EH (cell line): ENCODE data around the gene PODXL2.
"Not testable (repeated sequence)": the region's sequence is repeated elsewhere in the genome, so short reads cannot be mapped to it uniquely, and the experiment has no call there.

Experiments used
- DNase-seq: peaks from one replicate; pipeline ENCODE4 v3.0.0-alpha.2; 2015; ENCODE audit warnings: low read depth

Gene PODXL2

GRCh38 chr3:127605547-127605946 is 23.4 kb upstream of the PODXL2 start:
- DNase-seq, result not testable (repeated sequence)

DNA sequence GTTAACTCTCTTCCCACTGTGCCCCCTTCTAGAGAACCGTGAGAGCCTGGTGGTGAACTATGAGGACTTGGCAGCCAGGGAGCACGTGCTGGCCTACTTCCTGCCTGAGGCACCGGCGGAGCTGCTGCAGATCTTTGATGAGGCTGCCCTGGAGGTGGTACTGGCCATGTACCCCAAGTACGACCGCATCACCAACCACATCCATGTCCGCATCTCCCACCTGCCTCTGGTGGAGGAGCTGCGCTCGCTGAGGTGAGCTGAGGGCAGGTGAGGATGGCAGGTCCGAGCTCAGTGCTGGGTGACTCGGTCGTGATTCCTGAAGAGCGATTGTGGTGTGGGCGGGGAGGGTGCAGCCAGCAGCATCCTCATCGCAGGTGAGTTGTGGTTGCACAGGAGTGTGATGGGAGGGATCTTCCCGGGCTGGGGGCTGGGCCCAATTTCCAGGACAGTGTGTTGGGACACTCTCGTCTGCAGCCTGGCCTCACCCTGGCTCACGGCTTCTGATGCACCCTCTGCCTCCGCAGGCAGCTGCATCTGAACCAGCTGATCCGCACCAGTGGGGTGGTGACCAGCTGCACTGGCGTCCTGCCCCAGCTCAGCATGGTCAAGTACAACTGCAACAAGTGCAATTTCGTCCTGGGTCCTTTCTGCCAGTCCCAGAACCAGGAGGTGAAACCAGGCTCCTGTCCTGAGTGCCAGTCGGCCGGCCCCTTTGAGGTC is 22.7 kb upstream of the PODXL2 start:
- DNase-seq, result no peak

DNA sequence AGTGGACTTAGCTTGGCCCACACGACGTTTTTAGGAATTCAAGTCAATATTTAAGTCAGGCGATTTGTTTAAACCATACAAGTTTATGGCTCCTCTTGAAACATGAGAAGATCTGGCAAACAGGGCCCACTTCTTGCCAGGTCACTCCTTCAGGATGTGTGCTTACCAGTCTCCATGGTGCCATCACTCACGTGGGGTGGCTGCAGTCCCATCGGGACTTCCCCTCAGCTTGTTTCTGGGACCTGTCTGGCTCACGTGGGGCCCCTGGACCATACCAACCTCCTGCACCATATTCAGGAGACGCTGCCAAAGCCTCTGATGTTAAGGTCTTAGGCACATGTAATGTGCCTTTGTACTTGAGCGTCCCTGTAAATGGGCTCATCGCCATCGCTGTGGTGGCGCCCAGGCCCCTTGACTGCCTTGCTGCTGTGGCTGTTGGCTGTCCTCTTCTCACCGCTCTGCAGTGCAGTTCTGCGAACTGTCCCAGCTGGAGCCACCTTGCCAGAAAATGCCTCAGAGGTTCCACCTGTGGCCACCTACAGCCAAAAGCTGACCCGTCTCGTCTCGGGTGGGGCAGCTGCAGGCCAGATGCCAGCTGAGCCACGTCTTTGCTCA is 21.9 kb upstream of the PODXL2 start:
- DNase-seq, result no peak

DNA sequence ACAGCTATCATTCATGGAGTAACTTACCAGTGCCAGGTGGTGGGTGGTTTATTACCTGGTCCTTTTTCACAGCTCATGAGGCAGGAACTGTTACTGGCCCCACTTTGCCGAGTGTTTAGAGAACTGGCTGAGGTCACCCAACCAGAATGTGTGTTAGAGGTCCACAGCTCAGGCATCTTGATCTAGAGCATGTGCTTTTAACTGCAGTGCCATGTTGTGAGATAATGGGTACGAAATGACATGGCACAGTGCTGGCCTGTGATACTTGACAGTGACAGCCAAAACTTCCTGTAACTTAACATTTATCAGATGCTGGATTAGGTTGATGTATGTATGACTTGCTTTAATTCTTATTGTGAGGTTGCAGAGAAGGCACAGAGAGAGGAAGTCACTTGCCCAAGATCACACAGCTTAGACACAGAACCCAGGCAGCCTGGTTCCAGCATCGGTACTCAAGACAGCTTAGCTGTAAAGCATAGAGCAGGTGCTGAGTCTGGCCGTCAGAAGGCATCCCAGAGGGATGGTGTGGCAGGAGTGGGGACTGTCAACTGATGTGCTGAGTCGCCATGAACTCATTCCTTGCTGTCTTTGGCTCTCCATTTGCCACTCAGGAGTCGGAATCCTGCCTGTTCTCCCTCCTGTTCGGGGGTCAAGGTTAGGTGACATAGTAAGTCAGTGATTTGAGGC is 21.2 kb upstream of the PODXL2 start:
- DNase-seq, result no peak

DNA sequence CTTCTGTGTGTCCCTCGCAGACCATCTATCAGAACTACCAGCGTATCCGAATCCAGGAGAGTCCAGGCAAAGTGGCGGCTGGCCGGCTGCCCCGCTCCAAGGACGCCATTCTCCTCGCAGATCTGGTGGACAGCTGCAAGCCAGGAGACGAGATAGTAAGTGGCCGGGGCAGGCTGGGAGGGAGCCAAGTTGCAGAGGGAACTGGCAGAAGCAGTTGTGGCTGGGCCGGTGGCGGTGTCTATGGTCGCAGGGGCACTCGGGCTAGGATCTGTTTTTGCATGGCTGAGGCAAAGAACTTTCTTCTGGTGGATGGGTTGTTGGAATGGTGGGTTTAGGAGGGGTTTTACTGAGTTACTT is 20.6 kb upstream of the PODXL2 start:
- DNase-seq, result no peak

DNA sequence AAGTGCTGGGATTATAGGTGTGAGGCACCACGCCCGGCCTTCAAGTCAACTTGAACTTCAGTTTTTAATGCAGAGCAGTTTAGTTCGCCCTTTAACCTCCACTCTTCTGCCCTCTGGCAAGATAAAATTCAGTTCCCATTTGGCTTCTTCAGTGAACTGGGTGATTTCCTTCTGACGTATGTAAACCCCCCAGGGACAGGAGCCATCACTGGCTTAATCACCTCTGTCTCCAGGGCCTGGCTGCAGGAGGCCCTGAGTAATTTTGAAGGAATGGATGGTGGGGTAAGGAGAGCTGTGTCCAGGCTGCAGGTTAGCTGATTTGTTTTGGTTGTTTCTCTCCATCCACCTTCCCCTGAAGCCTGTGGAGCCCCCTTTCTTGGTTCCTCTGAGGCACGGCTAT is 18.9 kb upstream of the PODXL2 start:
- DNase-seq, result peak; percentile 63

DNA sequence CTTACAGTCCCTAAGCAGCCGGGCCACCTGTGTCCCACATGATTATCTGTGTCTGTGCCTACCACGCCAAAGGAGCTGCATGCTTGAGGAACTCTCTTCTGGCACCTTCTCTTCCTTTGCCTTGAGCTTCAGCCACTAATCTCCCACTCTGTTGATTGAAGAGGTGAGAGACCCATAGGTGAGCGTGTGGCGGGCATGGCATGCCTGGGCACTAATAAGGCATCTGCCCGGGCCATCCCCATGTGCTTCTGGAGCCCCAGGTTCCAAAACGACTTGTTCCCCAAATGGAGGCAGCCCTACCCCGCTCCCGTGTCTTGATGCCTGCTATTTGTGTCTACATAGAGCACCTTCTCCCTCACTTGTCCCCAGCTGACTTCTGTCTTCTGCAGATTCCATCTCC is 17.7 kb upstream of the PODXL2 start:
- DNase-seq, result no peak

DNA sequence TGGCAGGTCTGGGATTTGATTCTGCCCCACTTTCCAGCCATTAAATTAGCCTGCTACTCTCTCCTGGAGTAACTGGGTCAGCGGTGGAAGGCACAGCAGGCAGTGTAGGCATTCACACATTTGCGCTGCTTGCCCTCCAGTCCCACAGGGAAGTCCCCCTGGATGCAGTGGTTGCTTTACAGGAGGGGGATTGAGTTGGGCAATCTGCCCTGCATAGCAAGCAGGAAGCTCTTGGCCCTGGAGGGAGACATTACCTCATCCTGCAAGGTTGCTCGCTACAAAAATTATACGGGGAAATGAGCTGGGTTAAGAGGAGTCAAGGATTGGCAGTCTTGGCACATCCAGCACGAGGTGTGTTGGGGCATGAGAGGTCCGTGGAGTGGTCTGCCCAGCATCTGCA is 16.0 kb upstream of the PODXL2 start:
- DNase-seq, result no peak

DNA sequence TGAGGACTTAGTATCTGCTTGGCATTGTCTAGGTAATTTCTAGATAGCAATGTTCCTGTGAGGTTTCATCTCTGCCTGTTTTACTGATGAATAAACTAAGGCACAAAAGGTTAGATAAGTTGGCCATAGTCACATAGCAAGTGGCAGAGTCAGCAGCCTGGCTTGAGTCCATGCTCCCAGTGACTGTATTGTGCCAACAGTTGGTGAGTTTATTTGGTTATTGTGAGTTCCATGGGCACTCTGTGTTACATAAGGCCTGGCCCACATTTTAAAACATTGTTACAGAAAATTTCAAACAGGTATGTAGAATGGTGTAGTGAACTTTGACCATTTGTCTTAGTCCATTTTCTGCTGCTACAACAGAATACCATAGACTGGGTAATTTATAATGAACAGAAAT is 15.6 kb upstream of the PODXL2 start:
- peak; percentile 41 for DNase-seq

DNA sequence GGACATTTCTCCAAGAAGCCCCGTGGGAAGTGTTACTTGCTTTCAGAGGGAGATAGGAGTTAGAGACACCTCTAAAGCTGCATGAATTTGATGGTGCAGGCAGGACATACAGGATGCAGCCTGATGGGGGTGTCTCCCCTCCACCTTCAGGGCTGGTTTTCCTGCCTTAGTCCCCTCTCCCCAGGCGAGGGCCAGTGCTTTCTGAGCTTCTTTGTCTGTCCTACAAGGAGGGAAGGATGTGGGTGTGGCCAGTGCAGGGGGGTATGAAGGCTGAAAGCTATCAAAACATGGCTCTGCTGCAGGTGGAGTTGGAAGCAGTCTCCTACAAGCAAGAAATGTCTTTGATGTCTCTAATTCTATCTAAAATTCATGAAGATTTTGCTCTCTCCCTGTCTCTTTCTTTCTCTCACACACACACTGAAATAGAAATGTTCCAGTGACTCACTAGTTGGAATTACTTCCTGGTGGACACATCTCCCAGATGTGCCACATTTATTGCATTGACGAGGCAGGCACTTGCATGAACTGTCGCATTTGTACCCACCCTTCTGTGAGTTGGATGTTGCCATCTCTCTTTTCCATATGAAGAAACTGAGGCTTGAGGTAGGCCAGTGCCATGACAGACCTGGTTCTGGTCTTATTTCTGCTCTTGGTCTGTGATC is 13.9 kb upstream of the PODXL2 start:
- peak; percentile 60 for DNase-seq

DNA sequence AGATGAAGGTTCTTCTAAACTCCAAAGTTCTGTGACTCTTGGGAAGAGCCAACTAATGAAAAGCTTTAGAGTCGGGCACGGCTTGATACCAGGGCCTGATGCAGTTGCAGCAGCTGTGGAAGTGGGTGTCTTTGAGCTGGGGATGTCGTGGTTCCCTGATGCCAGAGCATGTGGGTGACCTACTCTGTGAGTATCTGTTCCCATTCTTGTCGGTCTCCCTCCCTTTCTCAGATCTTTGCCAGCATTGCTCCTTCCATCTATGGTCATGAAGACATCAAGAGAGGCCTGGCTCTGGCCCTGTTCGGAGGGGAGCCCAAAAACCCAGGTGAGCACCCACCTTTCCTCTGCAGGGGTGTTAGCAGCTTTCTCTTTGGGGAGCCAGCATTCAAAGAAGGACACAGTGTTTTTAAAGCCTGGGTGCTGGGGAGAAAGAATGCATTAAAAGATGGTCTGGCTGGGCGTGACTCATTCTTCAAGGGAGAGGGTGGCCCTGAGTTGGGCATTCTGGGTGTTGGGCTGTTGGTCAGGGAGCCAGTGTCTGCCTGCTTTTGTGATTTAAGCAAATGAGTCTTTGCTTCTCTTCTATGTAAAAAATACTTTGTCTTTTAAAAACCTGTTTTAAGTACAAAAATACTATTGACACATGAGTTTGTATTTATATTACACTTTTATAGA is 13.2 kb upstream of the PODXL2 start:
- peak; percentile 67 for DNase-seq

- DNase-seq, result no peak
Observed at GRCh38 chr3:127616836-127617605, 12.0 kb upstream of the PODXL2 start.

DNA sequence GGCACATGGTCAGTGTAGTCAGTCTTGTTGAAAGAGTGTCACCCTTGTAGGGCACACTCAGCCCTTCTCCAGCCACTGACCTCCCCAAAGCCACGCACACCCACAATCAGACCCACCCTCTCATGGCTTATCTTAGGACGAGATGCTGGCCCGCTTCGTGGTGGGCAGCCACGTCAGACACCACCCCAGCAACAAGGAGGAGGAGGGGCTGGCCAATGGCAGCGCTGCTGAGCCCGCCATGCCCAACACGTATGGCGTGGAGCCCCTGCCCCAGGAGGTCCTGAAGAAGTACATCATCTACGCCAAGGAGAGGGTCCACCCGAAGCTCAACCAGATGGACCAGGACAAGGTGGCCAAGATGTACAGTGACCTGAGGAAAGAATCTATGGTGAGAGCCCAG is 10.1 kb upstream of the PODXL2 start:
- no peak for DNase-seq

- DNase-seq, result no peak
Observed at GRCh38 chr3:127620637-127621375, 8.2 kb upstream of the PODXL2 start.

DNA sequence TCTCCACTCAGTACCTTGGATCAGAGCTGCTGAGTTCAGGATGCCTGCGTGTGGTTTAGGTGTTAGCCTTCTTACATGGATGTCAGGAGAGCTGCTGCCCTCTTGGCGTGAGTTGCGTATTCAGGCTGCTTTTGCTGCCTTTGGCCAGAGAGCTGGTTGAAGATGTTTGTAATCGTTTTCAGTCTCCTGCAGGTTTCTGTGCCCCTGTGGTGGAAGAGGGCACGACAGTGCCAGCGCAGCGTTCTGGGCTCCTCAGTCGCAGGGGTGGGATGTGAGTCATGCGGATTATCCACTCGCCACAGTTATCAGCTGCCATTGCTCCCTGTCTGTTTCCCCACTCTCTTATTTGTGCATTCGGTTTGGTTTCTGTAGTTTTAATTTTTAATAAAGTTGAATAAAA is 7.0 kb upstream of the PODXL2 start:
- DNase-seq, result no peak

GRCh38 chr3:127622772-127623576 is 6.0 kb upstream of the PODXL2 start:
- no peak for DNase-seq

- no peak for DNase-seq
Observed at GRCh38 chr3:127624063-127624462, 4.9 kb upstream of the PODXL2 start.

DNA sequence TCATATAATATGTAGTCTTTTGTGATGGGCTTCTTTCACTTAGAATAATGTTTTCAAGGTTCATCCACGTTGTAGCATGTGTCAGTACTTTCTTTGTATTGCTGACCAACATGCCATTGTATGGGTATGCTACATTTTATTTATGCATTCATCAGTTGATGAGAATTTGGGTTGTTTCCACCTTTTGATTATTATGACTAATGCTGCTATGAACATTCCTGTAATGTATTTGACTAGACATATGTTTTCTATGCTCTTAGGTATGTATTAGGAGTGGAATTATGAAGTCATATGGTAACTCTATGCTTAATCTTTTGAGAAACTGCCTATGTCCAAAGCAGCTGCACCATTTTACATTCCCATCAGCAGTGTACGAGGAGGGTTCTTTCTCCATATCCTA is 3.2 kb upstream of the PODXL2 start:
- no peak for DNase-seq

DNA sequence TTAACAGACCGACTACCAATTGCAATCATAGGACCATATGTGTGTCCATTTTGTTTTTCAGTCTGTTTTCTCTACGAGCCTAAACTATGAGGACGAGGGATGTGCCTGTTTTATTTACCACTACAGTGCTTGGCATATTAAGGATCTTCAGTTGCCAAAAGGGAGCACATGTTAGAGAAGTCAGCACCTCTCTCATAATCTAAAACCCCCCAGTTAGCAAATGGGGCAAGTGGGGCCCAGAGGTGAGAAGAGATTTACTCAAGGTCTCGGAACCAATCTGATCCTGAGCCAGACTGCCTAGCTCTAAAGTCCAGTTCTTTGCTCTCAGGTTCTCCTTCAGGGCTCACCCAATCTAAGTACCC is 578 bp upstream of the PODXL2 start:
- DNase-seq, result no peak
